Progenitor cell of endocrine pancreas (in vitro differentiated cells): Measurements from ENCODE around the gene MSANTD1. TPM values are rescaled to one million over a fixed set of nuclear protein-coding genes. Genes with fewer than 3 reads are reported as not detected.

Experiments
- DNase-seq: peaks from one replicate; pipeline ENCODE4 v3.0.0; 2021; ENCODE audit warnings: low spot score; ENCODE audit not compliant: unreplicated experiment
- H3K27ac Mint-ChIP-seq: 2 replicates; pipeline ENCODE4 v1.8.0; 2021; ENCODE audit warnings: mild to moderate bottlenecking, moderate library complexity, mixed read lengths
- H3K27me3 Mint-ChIP-seq: 2 replicates; pipeline ENCODE4 v1.8.0; 2021; ENCODE audit warnings: mixed read lengths
- H3K36me3 Mint-ChIP-seq: 2 replicates; pipeline ENCODE4 v1.8.0; 2022; ENCODE audit warnings: mixed read lengths; ENCODE audit not compliant: insufficient read depth
- H3K4me1 Mint-ChIP-seq: 2 replicates; pipeline ENCODE4 v1.8.0; 2021; ENCODE audit warnings: low read depth, mixed read lengths
- H3K4me3 Mint-ChIP-seq: 2 replicates; pipeline ENCODE4 v1.8.0; 2021; ENCODE audit warnings: low read depth, mild to moderate bottlenecking, moderate library complexity, mixed read lengths
- H3K9me3 Mint-ChIP-seq: 2 replicates; pipeline ENCODE4 v1.8.0; 2021; ENCODE audit warnings: low read depth, mixed read lengths
- total RNA-seq: library from RNA; stranded (reverse); gene quantifications from 2 replicates; pipeline ENCODE4 v1.2.1, GENCODE V29; 2021
- TF ChIP-seq, protein P1 (sequence below): fragments of 200-600 bp; sonication (generic); IDR thresholded peaks from one replicate; pipeline ENCODE4 v1.5.0; 2021; ENCODE audit warnings: antibody characterized with exemption, mild to moderate bottlenecking; ENCODE audit not compliant: unreplicated experiment

Gene MSANTD1
- total RNA-seq, 1 donor from 2014 or later: 2.1 TPM

DNA sequence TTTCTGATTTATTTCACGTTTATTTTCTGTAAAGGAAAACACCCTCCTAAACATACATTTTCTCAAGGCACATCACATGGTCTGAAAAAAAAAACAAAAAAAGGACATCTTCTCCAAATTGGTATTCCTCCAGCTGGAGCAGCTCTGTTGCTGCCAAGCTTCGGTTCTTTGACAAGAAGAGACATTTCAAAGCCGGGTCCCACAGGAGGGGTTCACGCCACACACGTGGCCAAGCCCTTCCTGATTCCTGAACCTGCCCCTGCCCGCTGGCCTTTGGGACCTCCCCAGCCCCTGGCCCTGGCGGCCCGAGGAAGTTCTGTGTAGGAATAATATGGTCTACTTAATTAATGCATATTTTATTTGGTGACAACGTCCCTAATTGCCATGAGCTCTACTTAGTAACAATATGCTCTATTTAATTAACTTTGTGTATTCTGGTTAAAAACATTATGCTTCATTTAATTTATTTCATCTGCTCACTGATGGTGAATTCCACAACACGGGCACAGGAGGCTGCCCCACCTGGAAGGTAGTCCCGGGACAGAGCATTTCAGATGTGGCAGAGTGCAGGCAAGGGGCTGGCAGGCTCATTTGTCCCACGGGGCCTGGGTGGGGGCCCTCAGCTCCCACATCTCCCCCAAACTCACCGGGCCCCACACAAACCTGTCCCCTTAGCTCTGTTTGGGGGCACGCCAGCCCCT lies 38.5 kb downstream of the MSANTD1 start:
- peaks cover 14% of the 10 kb centered on the region for H3K4me1 Mint-ChIP-seq
- H3K9me3 Mint-ChIP-seq: no peaks in the 10 kb centered on the region
- TF ChIP-seq, protein P1, sequence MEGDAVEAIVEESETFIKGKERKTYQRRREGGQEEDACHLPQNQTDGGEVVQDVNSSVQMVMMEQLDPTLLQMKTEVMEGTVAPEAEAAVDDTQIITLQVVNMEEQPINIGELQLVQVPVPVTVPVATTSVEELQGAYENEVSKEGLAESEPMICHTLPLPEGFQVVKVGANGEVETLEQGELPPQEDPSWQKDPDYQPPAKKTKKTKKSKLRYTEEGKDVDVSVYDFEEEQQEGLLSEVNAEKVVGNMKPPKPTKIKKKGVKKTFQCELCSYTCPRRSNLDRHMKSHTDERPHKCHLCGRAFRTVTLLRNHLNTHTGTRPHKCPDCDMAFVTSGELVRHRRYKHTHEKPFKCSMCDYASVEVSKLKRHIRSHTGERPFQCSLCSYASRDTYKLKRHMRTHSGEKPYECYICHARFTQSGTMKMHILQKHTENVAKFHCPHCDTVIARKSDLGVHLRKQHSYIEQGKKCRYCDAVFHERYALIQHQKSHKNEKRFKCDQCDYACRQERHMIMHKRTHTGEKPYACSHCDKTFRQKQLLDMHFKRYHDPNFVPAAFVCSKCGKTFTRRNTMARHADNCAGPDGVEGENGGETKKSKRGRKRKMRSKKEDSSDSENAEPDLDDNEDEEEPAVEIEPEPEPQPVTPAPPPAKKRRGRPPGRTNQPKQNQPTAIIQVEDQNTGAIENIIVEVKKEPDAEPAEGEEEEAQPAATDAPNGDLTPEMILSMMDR: no peak
- H3K4me3 Mint-ChIP-seq: no peak overlapping the region
- DNase-seq: no peak
- no peak overlapping the region for H3K27ac Mint-ChIP-seq
- H3K27me3 Mint-ChIP-seq: peaks cover 11% of the 10 kb centered on the region
- peaks cover 2% of the 10 kb centered on the region for H3K36me3 Mint-ChIP-seq

DNA sequence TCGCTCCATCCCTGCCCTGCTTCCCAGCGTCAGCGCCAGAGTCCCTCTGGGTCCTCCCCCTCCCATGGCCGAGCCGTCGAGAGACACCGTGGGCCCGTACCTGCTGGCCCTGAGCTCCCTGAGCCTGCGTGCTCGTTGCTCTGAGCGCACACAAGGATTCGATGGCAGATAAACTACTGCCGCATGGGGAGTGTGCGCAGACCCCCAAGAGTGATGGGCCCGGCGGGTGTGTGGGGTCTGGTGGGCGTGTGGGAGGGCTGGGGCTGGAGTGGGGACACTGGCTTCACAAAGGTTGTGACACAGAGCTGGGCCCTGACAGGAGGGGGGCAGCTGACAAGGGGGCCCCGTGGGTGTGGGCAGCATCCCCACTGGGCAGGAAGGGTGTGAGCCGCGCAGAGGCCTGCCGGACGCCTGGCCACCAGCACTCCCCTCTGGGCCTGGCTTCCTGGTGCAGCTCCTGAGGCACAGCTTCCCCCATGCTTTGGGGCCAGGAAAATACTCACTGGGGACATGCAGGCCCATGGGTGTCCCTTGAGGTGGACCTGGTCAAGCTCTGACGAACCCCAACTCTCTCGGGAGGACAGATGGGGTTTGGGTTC lies 39.1 kb downstream of the MSANTD1 start:
- Mint-ChIP-seq H3K36me3 (no peaks in the 10 kb centered on the region), H3K4me1 (peaks cover 7% of the 10 kb centered on the region), H3K27me3 (peaks cover 11% of the 10 kb centered on the region), H3K4me3 (no peak overlapping the region), H3K27ac (no peak overlapping the region), H3K9me3 (no peaks in the 10 kb centered on the region)
- TF ChIP-seq, protein P1: no peak
- DNase-seq: no peak

DNA sequence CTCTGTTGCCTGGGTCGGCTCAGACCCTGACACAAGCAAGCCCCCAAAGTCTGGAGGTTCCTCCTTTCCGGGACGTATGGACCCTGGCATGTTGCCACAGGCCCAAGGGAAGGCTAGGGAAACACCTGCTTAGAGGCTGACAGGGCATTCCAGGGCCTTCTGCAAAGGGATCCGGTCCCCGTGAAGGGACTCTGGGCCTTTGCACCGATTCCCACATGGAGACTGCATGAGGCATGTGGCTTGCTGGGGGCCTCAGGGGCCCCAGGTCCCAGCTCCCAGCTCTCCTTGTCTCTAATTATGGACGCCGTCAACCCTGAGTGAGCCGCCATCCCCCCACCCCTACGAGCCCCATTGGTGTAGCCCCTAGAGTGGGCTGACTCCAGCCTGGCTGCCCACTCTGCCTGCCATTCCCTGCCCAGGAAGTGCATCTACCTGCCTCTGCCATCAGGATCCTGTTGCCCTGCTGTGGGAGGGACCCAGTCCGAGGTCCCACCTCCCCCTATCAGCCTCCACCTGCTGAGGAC lies 39.7 kb downstream of the MSANTD1 start:
- Mint-ChIP-seq H3K27me3 (peaks cover 7% of the 10 kb centered on the region), H3K27ac (no peak overlapping the region), H3K9me3 (no peaks in the 10 kb centered on the region), H3K4me3 (no peak overlapping the region), H3K4me1 (peaks cover 6% of the 10 kb centered on the region), H3K36me3 (no peaks in the 10 kb centered on the region)
- no peak for DNase-seq
- TF ChIP-seq, protein P1: no peak

DNA sequence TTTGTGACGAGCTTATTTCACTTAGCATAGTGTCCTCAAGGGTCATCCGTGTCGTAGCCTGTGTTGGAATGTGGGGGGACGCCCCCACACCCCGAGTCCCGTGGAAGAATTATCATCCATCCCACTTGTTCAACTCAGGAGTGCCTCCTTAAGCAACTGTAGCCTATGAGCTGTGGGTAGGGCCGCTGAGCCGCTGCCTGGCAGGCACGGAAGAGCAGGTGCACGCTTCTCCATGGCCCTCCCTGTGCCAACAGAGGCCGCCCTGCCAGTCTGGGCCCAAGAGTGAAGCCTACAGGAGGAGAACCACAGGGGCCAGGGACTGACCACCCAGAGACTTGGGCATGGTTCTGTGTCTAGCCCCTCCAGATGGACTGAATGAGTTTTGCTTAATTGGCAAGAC lies 41.5 kb downstream of the MSANTD1 start:
- Mint-ChIP-seq H3K27me3 (peaks cover 4% of the 10 kb centered on the region), H3K36me3 (no peaks in the 10 kb centered on the region), H3K27ac (no peak overlapping the region), H3K4me1 (peaks cover 20% of the 10 kb centered on the region), H3K9me3 (no peaks in the 10 kb centered on the region), H3K4me3 (no peak overlapping the region)
- DNase-seq: no peak
- TF ChIP-seq, protein P1: no peak

DNA sequence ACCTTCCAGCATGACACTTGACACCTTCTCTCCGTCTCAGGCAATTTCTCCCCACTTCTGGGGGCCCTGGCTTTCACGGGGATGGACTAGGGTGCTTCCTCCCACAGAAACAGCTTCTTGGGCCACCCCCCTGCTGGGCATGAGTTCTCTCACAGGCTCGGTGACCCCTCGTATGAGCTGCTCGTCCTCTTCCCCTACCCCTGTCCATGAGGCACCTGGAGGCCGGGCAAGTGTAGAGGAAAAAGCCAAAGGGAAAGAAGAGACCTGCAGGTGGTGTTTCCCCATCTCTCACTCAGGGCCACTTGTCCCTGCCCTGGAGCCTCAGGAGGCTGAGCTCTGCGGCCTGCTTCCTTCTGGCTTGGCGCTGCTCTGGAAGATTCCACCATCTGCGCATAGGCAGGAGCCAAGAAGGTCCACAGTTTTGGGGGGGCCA lies 41.9 kb downstream of the MSANTD1 start:
- DNase-seq: no peak
- Mint-ChIP-seq H3K9me3 (no peaks in the 10 kb centered on the region), H3K4me1 (peaks cover 20% of the 10 kb centered on the region), H3K27ac (no peak overlapping the region), H3K27me3 (peaks cover 4% of the 10 kb centered on the region), H3K36me3 (no peaks in the 10 kb centered on the region), H3K4me3 (peak overlapping the region; percentile 24)
- TF ChIP-seq, protein P1: no peak
